Stimulated activated CD8-positive, alpha-beta memory T cell treated with anti-CD3 and anti-CD28 coated beads, Interleukin-7, amount 100 ng/mL, for 48 hours (primary cell): ENCODE data around the gene VTA1.
A peak's percentile ranks its signal among the peaks of the same experiment; 100 is the strongest.
"Not testable (repeated sequence)": the region's sequence is repeated elsewhere in the genome, so short reads cannot be mapped to it uniquely, and the experiment has no call there.

ENCODE experiments used
- DNase-seq, 2 donors: peaks; one replicate each; pipeline ENCODE4 v3.0.0-alpha.2; 2020; ENCODE audit warnings: low read depth in 1 of 2; ENCODE audit errors: extremely low read depth in 1 of 2

VTA1 gene, protein sequence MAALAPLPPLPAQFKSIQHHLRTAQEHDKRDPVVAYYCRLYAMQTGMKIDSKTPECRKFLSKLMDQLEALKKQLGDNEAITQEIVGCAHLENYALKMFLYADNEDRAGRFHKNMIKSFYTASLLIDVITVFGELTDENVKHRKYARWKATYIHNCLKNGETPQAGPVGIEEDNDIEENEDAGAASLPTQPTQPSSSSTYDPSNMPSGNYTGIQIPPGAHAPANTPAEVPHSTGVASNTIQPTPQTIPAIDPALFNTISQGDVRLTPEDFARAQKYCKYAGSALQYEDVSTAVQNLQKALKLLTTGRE

DNA sequence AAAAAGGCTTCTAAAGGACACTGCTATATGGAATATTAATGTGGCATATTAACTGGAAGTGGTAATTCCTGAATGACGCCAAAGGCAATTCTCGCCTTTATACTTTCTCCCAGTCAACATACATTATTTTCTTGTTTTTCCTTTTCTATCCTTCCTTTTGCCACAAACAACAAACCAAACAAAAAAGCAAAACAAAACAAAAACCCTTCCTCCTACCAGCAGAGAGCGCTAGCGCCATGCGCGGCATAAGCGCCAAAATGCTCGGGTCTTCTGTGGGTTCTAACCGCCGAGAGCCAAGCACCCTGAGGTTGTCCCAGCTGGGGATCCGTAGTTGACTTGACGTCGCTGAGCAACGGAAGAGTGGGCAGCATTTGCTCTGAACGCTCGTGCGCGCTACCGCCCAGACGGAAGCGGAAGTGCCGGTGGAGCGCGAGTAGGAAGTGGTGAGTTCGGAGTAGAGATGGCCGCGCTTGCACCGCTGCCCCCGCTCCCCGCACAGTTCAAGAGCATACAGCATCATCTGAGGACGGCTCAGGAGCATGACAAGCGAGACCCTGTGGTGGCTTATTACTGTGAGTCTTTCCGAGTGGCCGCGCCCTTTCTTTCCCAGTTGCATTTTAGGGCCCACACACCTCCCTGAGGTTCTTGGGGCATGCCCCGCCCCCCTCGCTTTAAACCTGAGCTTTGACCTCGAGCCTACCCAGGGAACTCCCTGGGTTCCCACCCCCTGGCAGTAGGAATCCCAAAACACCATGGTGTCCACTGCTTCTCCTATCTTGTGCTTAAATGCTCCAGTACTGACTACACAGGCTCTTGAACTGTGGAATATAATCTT lies at the start of gene VTA1, which contains the start of gene NMBR:
Gene VTA1, plus strand, starts transcription at position 436 of the 835 bp plus-strand sequence. Its CDS starts 25 bp downstream, at position 461.
Gene NMBR, minus strand, starts transcription at position 295 of the 835 bp plus-strand sequence. CDS start 58,464 bp downstream, outside the sequence.
- peak; percentile 83 to 94 for DNase-seq

DNA sequence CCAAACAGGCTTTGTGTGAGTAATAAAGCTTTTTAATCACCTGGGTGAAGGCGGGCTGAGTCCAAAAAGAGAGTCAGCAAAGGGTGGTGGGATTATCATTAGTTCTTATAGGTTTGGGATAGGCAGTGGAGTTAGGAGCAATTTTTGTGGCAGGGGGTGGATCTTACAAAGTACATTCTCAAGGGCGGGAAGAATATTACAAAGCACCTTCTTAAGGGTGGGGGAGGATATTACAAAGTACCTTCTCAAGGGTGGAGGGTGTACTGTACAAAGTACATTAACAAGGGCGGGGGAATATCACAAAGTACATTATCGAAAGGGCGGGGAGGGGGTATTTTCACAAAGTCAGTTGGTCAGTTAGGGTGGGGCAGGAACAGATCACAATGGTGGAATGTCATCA lies 42.2 kb upstream of the VTA1 start:
- DNase-seq: not testable (repeated sequence)

DNA sequence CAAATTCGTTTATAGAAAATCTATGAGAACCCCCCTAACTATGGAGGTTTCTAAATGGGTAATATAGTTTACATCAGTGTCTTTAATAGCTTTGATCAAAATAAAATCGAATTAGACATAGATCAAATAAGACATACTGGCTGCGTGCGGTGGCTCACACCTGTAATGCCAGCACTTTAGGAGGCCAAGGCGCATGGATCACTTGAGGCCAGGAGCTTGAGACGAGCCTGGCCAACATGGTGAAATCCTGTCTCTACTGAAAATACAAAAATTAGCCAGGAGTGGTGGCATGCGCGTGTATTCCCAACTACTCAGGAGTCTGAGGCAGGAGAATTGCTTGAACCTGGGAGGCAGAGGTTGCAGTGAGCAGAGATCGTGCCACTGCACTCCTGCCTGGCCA lies 36.2 kb upstream of the VTA1 start:
- DNase-seq: not testable (repeated sequence)

DNA sequence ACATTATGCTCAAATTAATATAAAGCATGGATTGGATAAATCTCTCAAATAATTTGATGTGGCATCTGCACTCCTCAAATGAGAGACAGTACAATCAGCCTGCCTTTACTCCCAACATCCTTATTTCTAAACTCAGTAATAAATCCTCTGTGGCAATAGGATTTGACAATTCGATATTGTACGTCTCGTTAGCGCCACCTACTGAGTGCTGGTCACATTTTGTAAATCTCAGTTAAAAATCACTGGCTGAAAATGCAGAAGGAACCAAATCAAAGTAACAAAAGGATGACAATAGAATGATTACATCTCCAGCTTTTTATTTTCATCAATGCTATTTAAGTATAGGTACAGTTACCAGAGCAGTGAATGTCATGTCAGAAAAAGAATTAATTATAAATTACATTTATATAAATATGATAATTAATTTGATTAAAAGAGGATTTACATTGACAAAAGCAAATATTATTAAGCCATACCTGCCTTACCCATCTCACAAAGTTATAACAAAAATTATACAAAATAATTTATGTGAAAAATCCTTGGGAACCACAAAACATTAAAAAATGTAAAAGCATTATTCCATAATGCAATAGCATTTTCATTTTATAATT lies 34.5 kb upstream of the VTA1 start:
- DNase-seq: peak; percentile 10 to 49

DNA sequence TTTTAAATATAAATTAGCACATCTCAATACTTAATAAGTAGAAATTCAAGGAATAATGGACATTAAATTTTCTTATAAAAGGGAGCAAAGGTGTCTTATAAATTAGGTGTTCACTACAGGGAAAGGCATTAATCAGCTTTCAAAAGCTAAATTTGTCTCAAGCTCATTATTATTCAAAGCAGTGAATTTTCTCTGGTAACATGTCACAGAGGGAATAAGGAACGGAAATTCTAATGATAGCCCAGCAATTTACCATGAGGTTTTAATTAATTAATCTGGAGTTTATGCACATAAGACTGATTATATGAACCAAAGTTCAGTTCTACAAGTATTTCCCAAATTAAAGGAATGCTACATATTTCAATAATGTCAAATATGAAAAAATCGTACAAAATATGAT lies 29.7 kb upstream of the VTA1 start:
- no peak for DNase-seq

DNA sequence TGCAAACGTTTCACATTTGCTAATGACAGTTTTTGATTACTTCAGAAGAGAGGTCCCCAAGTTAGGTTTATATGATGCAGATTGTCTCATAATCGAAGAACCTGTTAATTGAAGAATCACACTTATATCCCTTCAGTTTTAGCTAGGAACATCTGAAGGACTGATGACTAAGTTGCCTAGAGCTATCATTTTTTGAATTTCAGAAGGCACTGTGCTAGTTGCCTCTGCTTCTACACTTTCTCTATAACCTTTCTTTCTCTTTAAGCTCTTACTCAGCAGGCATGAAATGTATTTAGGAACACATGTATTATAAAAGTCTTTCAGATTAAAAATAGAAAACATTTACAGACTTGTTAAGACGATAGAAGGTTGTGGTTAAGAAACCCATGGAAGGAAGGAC lies 28.7 kb upstream of the VTA1 start:
- DNase-seq: no peak

DNA sequence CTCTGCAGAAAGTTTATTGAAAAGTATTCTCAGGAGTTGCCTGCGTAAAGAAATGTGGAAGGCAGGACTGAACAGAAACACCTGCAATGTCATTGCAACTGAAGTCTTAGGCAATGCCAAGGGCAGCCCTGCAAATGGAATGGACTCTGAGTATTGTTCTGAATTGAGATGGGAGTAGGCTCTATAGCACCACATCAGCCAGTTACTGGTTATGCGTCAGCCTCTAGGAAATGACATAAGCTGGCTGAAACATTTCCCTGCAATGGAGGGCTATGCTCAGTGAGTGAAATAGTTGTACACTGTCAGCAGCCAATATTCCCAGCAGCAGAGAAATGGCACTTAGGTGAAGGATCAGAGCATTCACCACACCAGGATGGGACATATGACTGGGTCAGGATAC lies 28.1 kb upstream of the VTA1 start:
- no peak for DNase-seq

DNA sequence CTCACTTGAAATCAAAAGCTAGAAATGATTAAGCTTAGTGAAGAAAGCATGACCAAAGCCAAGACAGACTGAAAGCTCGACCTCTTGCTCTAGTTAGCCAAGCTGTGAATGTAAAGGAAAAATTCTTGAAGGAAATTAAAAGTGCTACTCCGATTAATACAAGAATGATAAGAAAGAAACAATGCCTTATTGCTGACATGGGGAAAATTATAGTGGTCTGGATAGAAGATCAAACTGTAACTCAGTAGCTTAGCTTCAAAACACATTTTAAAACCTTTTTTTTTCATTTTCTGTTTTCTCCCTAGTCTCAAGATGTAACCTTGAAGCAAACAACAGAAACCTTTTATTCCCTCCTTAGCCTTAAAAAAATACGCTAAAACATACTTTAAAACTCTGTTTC lies 25.7 kb upstream of the VTA1 start:
- DNase-seq: no peak

DNA sequence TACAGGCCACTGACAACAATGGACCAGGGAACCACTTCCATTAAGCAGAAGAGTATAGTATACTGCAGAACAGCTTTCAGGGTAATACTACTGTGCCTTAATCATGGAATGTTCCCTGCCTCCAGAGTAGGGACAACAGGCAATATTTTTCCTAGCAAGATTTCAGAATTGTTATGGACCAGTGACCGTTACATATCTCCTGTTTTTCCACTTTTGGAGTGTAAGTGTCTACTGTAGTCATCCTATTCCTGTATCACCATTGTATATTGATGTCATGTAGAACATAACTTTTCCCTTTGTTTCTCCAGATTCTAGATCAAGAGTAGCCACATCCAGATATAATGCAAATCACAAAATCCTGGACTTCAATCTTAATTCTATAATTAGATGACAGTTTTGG lies 16.2 kb upstream of the VTA1 start:
- no peak for DNase-seq

DNA sequence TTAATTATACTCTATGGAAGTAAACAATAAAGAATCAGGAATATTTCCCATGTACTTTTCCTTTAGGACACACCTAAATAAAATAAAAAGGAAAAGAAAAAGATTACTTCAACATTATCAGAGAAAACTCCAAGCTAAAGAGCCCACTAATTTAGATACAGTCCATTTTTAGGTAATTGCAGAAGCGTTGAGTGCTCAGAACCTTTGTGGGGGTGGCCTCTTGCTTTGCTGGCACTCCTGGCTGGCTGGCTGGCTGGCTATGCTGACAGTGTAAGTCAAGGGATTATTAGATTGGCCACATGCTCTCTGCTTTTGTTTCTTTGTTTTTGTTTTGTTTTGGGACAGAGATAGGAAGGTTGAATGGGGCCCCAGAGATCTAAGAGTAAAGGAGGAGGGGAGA lies 14.4 kb upstream of the VTA1 start, which contains the start of gene GJE1:
Gene GJE1, plus strand, starts transcription at position 301 of the 400 bp plus-strand sequence. CDS start 234 bp downstream, outside the sequence.
- DNase-seq: no peak

DNA sequence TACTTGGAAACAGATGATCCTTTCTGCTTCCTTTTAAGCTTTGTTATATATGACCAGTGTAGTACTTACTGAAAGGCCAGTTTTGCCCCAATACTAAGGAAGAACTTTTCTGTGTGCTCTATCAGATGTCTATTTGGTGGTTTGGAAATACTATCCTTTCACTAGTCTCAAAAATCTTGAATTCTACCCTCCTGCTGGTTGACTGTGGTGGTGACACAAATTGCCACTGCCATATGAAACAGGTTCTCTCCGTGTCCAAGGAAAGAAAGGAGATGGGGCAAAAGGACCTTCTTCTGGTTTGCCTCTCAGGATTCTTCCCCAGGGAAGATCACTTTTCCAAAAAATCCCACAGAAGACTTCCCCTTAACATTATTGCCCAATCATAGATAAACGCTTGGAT lies 8.2 kb upstream of the VTA1 start:
- no peak for DNase-seq

DNA sequence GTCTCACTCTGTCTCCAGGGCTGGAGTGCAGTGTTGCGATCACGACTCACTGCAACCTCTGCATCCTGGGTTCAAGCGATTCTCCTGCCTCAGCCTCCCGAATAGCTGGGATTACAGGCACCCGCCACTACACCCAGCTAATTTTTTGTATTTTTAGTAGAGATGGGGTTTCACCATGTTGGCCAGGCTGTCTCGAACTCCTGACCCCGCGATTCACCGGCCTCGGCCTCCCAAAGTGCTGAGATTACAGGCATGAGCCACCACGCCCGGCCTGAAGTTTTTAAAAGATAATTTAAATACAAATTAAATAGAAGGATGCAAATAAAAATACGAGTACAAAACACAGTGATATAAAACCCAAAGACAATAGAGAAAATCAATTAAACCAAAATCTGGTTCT lies 5.5 kb upstream of the VTA1 start:
- not testable (repeated sequence) for DNase-seq

DNA sequence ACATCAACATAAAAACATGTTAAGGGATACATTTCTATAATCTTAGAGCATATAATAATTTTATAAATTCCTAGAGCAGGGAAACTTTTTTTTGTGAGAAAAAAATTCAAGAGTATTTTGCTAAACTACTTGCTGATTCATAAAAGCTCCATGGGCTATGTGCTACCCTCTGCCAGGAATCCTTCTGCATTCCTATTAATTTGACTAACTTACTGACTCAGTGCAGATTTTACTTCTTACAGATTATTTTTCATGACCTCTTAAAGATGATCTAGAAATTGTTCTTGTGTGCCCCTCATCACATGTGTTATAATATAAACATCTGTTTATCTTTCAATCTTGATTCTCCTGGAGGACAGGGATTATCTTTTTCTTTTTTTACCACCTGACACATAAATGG lies 5.7 kb downstream of the VTA1 start:
- DNase-seq: no peak

DNA sequence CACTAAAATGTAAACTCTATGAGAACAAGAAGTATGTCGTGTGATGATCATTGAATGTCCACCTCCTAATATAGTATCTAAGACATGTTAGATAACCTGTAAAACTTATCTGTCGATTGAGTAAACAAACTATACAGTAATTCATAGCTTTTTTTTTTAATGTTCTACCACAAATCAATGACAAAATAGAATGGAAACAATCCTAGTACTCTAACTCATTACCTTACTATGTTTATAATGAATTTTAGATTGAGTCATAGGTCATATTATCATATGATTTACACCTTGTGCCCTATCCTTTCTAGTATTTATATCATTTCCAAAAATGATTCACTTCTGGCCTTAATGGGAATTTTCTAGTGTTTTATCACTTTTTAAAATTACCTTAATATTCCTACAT lies 6.1 kb downstream of the VTA1 start:
- no peak for DNase-seq

DNA sequence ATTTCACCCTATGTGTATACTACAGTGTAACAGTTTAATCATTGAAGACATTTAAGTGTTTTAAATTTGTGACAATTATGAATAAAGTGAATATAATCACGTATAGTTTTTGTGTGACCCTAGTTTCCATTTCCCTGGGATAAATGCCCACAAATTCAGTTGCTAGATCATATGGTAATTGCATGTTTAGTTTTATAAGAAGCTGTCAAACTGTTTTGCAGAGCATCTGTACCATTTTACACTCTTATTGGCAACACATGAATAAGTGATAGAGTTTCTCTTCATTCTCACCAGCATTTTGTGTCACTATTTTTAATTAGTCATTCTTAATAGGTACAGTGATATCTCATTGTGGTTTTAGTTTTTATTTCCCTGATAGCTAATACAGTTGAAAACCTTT lies 7.3 kb downstream of the VTA1 start:
- no peak for DNase-seq

DNA sequence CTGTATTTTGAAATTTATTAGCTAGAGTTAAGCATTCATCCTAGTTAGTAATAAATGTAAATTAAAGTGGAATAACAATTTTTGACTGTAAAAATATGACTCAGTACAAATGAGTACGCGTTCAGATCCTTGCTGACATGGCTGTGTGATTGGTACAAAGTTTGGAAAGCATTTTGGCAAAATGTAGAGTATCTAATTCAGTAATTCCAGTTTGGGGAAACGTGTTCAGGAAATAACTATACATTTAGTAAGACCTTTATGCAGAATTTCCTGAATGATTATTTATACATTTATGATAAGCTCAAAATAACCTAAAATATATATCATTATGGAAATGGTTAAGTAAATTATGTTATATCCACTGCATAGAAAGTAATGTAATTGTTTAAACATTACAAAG lies 8.0 kb downstream of the VTA1 start:
- DNase-seq: no peak

DNA sequence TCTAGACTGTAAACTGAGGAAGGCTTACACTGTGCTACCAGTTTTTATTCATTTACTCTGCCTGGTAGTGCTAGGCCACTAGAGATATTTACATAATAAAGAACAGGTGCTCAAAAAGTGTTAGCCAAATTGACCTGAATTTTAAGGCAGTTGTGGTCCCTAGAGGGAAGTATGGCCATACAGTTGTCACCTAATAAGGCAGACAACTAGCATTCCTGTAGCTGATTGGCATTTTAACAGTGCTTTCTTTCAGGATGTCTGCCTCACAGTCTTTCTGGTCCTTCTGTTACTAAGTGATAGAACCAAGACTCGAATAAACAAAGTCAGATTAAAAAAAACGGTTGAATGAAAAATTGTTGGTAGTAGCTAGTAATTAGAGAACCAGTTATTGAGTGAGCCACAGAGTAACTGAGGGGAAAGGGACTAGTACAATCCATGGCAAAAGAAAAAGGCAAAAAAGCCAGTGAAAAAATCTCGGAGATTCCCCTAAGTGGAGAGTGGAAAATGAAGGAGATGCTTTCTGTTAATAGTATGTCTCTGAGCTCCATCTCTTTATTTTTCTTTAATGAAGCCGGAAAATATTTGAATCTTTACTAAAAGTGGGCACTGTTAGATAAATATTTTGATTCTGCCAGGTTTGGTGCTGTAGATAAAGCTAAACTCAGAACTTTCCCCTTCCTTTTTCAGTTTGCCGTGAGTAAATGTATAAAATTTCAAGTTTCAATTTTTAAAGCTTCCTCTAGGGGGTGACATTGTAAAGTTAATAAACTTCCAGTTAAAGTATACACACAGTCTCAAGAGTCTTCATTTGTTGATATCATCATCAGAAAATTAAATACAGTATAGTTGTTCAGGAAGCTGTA lies 9.1 kb downstream of the VTA1 start:
- DNase-seq: no peak

DNA sequence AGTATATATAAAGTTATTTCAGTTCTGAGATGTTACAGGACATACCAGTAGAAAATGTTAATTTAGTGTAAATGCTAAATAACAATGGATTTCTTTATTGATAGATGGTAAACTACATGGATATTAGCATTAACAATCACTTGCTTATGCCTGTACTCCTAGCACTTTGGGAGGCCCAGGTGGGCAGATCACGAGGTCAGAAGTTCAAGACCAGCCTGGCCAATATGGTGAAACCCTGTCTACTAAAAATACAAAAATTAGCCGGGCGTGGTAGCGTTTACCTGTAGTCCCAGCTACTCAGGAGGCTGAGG lies 9.7 kb downstream of the VTA1 start:
- DNase-seq: not testable (repeated sequence)

DNA sequence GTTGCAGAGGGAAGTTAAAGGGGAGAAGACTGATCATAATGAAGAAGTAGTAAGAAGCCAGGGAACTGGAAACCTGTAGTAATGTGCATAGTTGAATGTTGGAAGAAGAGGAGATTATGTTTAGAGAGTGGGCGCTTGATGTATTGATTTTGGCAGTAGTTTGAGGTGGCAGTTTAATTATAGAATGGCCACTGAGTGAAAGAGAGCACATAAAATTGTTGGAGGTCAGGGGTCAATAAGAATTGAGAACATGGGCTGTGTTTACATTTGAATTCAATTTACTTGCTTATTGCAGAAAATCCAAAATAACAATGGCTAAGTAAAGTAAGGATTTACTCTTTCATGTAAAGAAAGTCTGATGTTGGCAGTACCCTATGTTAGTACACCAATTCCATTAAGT lies 15.7 kb downstream of the VTA1 start:
- no peak for DNase-seq

DNA sequence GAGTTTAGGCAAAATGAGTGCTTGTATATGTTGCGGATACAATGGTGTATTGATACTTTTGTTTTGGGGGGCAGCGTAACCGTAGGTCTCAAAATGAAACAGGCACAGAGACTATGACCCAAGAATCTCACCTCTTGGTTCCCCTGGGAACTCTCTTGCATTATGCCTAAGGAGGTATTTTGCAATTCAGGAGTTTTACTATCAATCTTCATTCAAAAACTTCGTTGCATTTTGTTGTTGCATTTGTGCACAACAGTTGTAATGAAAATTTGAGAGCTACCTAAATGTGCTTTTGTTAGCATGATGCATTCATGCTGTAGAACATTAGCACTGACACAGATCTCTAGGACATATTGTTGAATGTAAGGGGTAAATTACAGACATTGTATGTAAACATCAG lies 18.2 kb downstream of the VTA1 start:
- DNase-seq: no peak

DNA sequence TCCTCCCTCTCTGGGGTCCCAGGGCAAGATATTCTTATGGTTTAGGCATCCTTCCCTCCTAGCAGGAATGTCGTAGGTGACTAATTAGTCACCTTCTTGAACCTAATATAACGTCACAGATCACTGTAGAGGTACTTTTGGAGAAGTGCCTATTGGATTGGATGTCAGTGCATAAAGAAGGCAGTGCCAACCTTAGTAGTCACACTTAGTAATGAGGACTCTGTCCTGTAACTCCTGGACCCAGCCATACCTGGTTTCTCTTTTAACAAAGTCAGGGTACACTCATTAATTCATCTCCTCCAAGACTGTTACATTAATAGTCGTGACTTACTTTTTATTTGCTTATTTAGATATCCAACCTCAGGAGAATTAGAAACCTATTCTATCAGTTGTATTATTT lies 20.0 kb downstream of the VTA1 start:
- no peak for DNase-seq
